Measurements from ENCODE around the gene FOXQ1.

- no peak for TF ChIP-seq CTCF (IDR thresholded peaks at IDR 0.05)
- TF ChIP-seq RCOR1 (IDR thresholded peaks at IDR 0.05; ENCODE audit: low read length) = no peak
- no peak for TF ChIP-seq RAD21 (IDR thresholded peaks at IDR 0.05; ENCODE audit: low read length)
- TF ChIP-seq USF2 (IDR thresholded peaks at IDR 0.05; ENCODE audit: borderline replicate concordance, low read depth, low read length) = no peak
- no peak for TF ChIP-seq ZBTB33 (IDR thresholded peaks at IDR 0.05; ENCODE audit: borderline replicate concordance, low read depth)
- no peak for TF ChIP-seq EP300 (IDR thresholded peaks at IDR 0.05; ENCODE audit: borderline replicate concordance in 1 of 2, low read depth in 1 of 2, low read length in 1 of 2)
- TF ChIP-seq ELF1 (IDR thresholded peaks at IDR 0.05) = no peak
- TF ChIP-seq TAF1 (IDR thresholded peaks at IDR 0.05; ENCODE audit: borderline replicate concordance, low read depth, low read length) = no peak
- TF ChIP-seq MAX (IDR thresholded peaks at IDR 0.05; ENCODE audit: low read depth) = no peak
- TF ChIP-seq POLR2AphosphoS5 (IDR thresholded peaks at IDR 0.05; ENCODE audit: low read depth, low read length) = no peak
- TF ChIP-seq MEF2A (IDR thresholded peaks at IDR 0.05; ENCODE audit: borderline replicate concordance, low read depth) = no peak
These were observed 24.8 kb upstream of the FOXQ1 start for GRCh38 chr6:1287103-1287591.

All from SK-N-SH (cell line).